GM19240 (cell line): ENCODE results near the gene SH3D21.
A peak's percentile ranks its signal among the peaks of the same experiment; 100 is the strongest.

Experiments used
- DNase-seq: peaks from one replicate; pipeline ENCODE4 v3.0.0; 2011; ENCODE audit warnings: low spot score; ENCODE audit not compliant: insufficient read length

SH3D21 gene

GRCh38 chr1:36329817-36330216 is 23.6 kb downstream of the SH3D21 start:
- no peak for DNase-seq

GRCh38 chr1:36330940-36331339 is 24.8 kb downstream of the SH3D21 start:
- no peak for DNase-seq

- DNase-seq = no peak
Measured at GRCh38 chr1:36337830-36338229, 31.7 kb downstream of the SH3D21 start.

GRCh38 chr1:36339215-36339614 is 33.0 kb downstream of the SH3D21 start:
- no peak for DNase-seq

- DNase-seq = no peak
Measured at GRCh38 chr1:36339615-36340014, 33.4 kb downstream of the SH3D21 start.

- DNase-seq = no peak
Measured at GRCh38 chr1:36341626-36342320, 35.6 kb downstream of the SH3D21 start.

- no peak for DNase-seq
Measured at GRCh38 chr1:36342426-36343185, 36.4 kb downstream of the SH3D21 start.

GRCh38 chr1:36343651-36344394 is 37.7 kb downstream of the SH3D21 start:
- DNase-seq = no peak

- DNase-seq = no peak
Measured at GRCh38 chr1:36344395-36344680, 38.2 kb downstream of the SH3D21 start.

- no peak for DNase-seq
Measured at GRCh38 chr1:36345353-36345752, 39.2 kb downstream of the SH3D21 start.

- no peak for DNase-seq
Measured at GRCh38 chr1:36346741-36347370, 40.7 kb downstream of the SH3D21 start.

GRCh38 chr1:36349241-36349671 is 43.1 kb downstream of the SH3D21 start:
- peak; percentile 80 for DNase-seq

- no peak for DNase-seq
Measured at GRCh38 chr1:36349839-36350238, 43.7 kb downstream of the SH3D21 start.

GRCh38 chr1:36350659-36351226 is 44.6 kb downstream of the SH3D21 start:
- no peak for DNase-seq

GRCh38 chr1:36351227-36351977 is 45.2 kb downstream of the SH3D21 start:
- no peak for DNase-seq

GRCh38 chr1:36352125-36352909 is 46.1 kb downstream of the SH3D21 start:
- no peak for DNase-seq

GRCh38 chr1:36352910-36353878 is 47.0 kb downstream of the SH3D21 start:
- no peak for DNase-seq

GRCh38 chr1:36354486-36354885 is 48.3 kb downstream of the SH3D21 start:
- no peak for DNase-seq

- DNase-seq = no peak
Measured at GRCh38 chr1:36355811-36356210, 49.6 kb downstream of the SH3D21 start.
